OCI-LY1 (cell line): ENCODE measurements around the gene AMN.

Experiments
- CTCF ChIP-seq: fragments of 200-600 bp; sonication (generic), shearing (Covaris generic); IDR thresholded peaks from 2 replicates; pipeline ENCODE4 v1.5.1; 2017; ENCODE audit warnings: mild to moderate bottlenecking, antibody characterized with exemption, low read length, moderate library complexity, mixed read lengths
- EZH2 ChIP-seq: fragments of 200-600 bp; sonication (generic), shearing (Covaris generic); IDR thresholded peaks from 2 replicates; pipeline ENCODE4 v1.8.0; 2017; ENCODE audit warnings: borderline replicate concordance, mixed run types, mild to moderate bottlenecking, antibody characterized with exemption, low read length, moderate library complexity, mixed read lengths

GRCh38 chr14:102977475-102977874 lies 55.0 kb downstream of the AMN start:
- TF ChIP-seq CTCF = no peak
- TF ChIP-seq EZH2 = no peak
